Thyroid gland (tissue), 4 donors: ENCODE results near the gene ARHGAP45.

Experiments
- POLR2A ChIP-seq, 2 donors: fragments of 450-650 bp; IDR thresholded peaks; one replicate each; pipeline ENCODE4 v1.6.1; 2017; ENCODE audit warnings: antibody characterized with exemption in 2 of 2, mild to moderate bottlenecking in 2 of 2, moderate library complexity in 1 of 2
- TF ChIP-seq, protein P1 (sequence below), 6 experiments: fragments of 200-600 bp in 3 of 6; fragments of 450-650 bp in 3 of 6; sonication (generic) in 3 of 6; IDR thresholded peaks; one replicate each; pipeline ENCODE4 v1.5.1; 2016 to 2019; ENCODE audit warnings: antibody characterized with exemption in 6 of 6, mild to moderate bottlenecking in 2 of 6, inconsistent platforms in 1 of 6, moderate library complexity in 1 of 6

DNA sequence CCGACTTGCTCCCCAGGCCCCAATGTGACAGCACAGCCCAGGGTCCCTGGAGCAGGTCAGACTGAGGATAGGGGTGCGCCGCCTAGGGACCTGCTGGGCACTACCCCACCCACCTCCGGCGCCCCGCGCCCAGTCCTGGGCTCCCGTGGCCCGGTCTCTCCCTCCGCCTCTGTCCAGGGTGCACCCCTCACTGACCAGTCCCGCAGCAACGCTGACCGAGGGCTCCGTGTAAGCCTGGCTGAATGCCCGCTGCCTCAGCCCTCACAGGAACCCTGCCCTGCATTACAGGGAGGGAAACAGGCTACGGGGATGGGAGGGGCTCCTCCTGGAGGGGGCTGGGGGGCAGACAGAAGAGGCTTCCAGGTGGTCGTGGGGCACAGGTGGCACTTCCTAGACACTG, 68.5 kb downstream of the ARHGAP45 start:
- TF ChIP-seq, protein P1, sequence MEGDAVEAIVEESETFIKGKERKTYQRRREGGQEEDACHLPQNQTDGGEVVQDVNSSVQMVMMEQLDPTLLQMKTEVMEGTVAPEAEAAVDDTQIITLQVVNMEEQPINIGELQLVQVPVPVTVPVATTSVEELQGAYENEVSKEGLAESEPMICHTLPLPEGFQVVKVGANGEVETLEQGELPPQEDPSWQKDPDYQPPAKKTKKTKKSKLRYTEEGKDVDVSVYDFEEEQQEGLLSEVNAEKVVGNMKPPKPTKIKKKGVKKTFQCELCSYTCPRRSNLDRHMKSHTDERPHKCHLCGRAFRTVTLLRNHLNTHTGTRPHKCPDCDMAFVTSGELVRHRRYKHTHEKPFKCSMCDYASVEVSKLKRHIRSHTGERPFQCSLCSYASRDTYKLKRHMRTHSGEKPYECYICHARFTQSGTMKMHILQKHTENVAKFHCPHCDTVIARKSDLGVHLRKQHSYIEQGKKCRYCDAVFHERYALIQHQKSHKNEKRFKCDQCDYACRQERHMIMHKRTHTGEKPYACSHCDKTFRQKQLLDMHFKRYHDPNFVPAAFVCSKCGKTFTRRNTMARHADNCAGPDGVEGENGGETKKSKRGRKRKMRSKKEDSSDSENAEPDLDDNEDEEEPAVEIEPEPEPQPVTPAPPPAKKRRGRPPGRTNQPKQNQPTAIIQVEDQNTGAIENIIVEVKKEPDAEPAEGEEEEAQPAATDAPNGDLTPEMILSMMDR (IDR thresholded peaks at IDR 0.05), result no peak
- TF ChIP-seq POLR2A (IDR thresholded peaks at IDR 0.05), result no peak
